Astrocyte (in vitro differentiated cells and primary cell): ENCODE data around the gene DDX60.
"Not testable (repeated sequence)": the region's sequence is repeated elsewhere in the genome, so short reads cannot be mapped to it uniquely, and the experiment has no call there.

ENCODE experiments used
- EZH2 ChIP-seq: IDR thresholded peaks from 2 replicates; pipeline ENCODE4 v1.6.1; 2012; ENCODE audit warnings: mild to moderate bottlenecking, low read length, inconsistent platforms; ENCODE audit not compliant: insufficient read depth
- TF ChIP-seq, protein P1 (sequence below): IDR thresholded peaks from 2 replicates; pipeline ENCODE4 v1.5.1; 2011; ENCODE audit warnings: low read depth, mild to moderate bottlenecking, inconsistent platforms, low read length, moderate library complexity; ENCODE audit not compliant: insufficient read depth

DNA sequence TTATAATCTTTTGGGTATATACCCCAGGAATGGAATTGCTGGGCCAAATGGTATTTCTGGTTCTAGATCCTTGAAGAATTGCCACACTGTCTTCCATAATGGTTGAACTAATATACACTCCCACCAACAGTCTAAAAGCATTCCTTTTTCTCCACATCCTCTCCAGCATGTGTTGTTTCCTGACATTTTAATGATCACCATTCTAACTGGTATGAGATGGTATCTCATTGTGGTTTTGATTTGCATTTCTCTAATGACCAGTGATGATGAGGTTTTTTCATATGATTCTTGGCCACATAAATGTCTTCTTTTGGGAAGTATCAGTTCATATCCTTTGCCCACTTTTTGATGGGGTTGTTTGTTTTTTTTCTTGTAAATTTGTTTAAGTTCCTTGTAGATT lies 105.0 kb downstream of the DDX60 start:
- TF ChIP-seq, protein P1, sequence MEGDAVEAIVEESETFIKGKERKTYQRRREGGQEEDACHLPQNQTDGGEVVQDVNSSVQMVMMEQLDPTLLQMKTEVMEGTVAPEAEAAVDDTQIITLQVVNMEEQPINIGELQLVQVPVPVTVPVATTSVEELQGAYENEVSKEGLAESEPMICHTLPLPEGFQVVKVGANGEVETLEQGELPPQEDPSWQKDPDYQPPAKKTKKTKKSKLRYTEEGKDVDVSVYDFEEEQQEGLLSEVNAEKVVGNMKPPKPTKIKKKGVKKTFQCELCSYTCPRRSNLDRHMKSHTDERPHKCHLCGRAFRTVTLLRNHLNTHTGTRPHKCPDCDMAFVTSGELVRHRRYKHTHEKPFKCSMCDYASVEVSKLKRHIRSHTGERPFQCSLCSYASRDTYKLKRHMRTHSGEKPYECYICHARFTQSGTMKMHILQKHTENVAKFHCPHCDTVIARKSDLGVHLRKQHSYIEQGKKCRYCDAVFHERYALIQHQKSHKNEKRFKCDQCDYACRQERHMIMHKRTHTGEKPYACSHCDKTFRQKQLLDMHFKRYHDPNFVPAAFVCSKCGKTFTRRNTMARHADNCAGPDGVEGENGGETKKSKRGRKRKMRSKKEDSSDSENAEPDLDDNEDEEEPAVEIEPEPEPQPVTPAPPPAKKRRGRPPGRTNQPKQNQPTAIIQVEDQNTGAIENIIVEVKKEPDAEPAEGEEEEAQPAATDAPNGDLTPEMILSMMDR = not testable (repeated sequence)
- not testable (repeated sequence) for TF ChIP-seq EZH2
